ENCODE data around the gene EEF1G.
"Not testable (repeated sequence)": the region's sequence is repeated elsewhere in the genome, so short reads cannot be mapped to it uniquely, and the experiment has no call there.

EEF1G gene

GRCh38 chr11:62575837-62576236 is 2.1 kb upstream of the EEF1G start:
- DNase-seq = no peak

- no peak for DNase-seq
Observed at GRCh38 chr11:62575156-62575555, 1.5 kb upstream of the EEF1G start.

- no peak for DNase-seq
Observed at GRCh38 chr11:62574363-62575071, 826 bp upstream of the EEF1G start.

DNA sequence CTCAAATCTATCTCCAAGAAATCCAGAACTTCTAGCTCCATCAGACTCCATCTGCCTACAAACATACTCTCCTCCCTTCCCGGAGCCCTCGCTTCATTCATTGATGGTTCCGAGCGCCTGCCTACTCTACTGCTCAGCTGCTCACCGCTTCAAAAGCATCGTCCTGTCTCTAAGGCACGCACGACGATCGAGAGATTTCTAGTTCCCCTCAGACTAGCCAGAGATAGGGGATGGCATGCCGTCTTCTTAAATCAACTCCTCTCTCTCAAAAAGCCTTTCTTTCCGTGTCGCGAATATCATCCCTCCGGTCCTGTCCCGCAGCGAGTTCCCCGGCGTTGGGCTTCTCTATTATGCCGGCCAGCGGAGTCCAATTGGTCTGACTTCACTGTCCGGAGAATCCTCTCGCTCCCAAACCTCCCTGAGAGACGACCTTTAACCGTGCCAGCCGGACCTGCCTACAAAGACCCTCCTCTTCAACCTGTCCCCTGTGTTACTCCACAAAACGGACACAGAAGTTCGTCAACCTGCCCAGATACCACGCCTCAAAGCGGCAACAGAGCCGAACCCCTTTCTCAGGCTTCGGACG is 592 bp downstream of the EEF1G start:
- DNase-seq = no peak

DNA sequence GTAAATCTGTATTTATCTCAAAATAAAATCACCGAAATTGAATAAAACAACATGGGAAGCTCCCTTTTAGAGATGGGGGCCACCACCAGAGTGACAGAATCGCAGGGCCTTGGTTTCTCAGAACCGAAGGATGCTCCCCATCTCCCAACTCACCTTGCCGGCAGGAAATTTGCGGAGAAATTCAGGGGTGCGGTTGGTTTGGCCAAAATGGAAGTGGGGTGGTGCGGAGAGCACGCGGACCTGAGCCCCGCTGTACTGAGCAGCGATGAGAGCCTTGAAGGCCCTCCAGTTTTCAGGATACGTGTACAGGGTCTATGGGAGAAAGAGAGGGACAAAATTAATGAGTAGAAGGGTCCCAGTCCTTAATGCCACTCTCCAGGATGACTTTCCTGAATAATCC is 1.3 kb downstream of the EEF1G start:
- no peak for DNase-seq

DNA sequence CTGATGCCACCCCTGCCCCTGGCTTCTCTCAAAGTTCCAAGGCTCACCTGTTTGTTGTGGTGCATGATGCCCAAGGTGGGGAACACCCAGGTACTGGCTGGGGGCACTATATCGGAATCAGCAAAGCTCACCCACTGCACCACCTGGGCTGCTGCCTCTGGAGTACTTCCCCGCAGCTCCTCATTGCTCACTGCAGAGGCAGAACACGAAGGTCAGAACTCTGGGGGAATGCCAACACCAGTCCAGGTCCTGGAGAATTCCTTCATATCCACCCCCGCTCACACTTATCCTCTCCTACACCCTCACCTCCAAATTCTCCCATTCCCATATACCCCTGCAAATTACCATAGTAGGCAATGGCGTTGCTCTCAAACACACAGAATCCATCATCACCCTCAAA is 2.2 kb downstream of the EEF1G start:
- not testable (repeated sequence) for DNase-seq

DNA sequence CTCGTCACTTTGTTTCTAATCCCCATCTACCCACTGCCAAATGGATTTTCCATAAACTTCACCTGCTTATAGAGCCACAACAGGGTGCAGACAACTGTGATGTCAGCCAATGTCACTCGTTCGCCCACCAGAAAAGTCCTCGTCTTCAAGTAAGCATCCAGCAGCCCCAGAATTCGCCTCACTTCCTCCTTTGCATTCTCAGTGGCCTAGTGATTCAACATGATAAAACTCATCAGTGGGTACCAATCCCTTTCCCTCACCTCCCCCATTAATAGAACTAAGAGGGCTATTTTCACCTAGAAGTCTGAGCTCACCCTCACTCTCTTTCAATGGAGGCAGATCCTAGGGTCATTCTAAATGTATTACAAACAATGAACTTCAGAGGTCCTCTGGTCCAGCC is 2.8 kb downstream of the EEF1G start:
- DNase-seq = not testable (repeated sequence)

DNA sequence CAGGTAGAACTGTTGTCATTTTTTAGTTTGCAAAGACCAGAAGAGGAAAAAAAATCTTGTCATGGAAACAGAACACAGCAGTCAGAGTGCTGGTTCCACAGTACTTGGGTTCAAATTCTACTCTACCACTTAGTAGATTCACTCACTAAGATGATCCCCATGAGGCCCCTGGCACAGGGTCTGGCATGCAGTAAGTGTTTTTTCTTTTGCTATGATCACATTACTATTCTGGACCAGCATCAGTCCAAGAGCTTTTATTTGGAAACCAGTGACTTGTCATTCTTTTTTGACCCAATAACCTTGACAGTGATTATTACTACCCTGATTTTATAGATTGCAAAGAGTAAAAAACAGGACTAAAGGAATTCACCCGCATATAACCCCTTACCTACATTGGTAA is 4.1 kb downstream of the EEF1G start:
- no peak for DNase-seq

- no peak for DNase-seq
Observed at GRCh38 chr11:62567018-62567633, 6.6 kb downstream of the EEF1G start.

DNA sequence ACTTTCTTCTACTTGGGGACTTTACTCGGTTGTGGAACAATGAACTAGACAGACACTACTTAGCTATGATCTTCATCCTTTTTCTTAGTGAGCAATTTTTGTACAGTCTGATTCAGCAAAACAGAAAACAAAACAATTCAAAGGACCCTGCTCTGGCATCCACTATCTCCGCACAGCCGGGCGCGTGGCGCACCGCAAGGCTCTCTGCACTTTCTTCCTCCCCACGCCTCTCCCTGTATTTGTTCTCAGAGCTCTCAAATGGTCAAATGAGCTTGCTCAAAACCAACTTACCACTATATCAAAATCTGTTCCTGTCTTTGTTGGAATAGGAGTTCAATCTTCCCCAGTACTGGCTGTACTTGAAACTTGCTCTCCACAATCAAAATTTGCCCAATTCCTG is 7.4 kb downstream of the EEF1G start:
- DNase-seq = no peak

DNA sequence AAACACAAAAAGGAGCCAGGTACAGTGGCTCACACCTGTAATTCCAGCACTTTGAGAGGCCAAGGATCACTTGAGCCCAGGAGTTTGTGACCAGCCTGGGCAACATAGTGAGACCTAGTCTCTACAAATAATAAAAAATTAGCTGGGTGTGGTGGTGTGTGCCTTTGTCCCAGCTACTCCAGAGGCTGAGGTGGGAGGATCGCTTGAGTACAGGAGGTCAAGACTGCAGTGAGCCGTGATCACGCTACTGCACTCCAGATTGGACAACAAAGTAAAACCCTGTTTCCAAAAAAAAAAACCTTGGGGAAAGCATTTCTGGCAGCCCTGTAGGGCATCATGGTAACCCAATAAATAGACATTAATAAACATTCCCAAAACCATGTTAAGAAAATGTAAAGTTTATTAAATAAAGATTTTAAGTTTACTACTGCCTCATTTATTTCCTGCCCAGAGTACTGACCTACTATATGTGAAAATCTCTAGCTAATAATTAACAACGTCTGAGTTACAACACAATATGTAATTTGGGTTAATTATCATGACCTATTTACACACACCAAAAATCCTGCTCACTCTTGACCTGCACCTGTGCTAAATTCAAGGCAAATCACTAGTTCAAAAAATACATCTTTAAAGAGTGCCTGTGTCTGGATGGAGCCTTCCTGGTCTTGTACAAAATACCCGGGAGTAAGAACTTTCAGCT is 8.4 kb downstream of the EEF1G start:
- DNase-seq = no peak

DNA sequence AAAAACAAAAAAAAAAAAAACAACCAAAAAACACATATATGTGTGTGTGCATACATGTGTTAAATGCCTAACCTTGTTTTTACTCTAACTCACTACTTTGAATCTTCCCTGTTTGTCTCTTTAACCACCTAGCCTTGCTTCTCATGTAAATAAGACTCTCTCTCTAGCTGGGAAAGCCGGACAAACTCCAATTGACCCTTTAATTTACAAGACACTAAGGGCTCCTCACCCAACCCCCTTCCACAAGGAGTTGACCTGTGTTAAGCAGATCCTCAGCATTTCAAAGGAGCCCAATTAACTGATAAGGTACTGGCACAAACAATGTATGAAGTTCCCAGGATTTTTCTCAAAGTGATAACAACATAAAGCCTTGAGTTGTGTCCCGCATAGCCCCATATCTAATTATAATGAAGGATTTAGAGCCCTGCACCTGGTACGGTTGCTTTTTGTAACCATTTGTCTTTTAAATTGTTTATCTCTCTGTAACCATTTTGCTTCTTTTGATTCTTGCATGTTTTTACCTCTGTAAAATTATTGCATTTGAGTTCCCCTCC is 11.9 kb downstream of the EEF1G start:
- DNase-seq = not testable (repeated sequence)

GRCh38 chr11:62560566-62561103 is 13.1 kb downstream of the EEF1G start:
- peak; percentile 78 for DNase-seq

GRCh38 chr11:62559626-62560025 is 14.1 kb downstream of the EEF1G start:
- DNase-seq = not testable (repeated sequence)

DNA sequence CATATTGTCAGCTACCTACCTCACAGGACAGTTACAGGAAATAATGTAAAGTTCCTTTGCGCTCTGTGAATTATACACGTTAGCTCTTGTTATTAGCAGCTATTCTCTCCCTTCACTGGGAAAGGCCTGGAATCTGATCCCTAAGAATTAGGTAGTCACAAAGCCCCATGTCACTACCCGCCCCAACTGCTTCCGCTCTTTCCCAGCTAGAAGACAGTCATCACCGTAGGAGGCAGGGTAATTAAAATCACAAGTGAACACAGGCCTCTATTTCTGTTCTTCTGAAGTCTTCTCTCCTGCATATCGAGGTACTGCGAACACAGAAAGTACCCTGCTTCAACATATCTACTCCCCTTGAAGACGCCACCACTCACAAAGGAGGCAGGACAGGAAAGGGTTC is 14.5 kb downstream of the EEF1G start:
- no peak for DNase-seq

- DNase-seq = no peak
Observed at GRCh38 chr11:62558669-62559068, 15.0 kb downstream of the EEF1G start.

GRCh38 chr11:62556875-62557631 is 16.6 kb downstream of the EEF1G start:
- DNase-seq = no peak

GRCh38 chr11:62556108-62556874 is 17.4 kb downstream of the EEF1G start:
- peak; percentile 74 for DNase-seq

DNA sequence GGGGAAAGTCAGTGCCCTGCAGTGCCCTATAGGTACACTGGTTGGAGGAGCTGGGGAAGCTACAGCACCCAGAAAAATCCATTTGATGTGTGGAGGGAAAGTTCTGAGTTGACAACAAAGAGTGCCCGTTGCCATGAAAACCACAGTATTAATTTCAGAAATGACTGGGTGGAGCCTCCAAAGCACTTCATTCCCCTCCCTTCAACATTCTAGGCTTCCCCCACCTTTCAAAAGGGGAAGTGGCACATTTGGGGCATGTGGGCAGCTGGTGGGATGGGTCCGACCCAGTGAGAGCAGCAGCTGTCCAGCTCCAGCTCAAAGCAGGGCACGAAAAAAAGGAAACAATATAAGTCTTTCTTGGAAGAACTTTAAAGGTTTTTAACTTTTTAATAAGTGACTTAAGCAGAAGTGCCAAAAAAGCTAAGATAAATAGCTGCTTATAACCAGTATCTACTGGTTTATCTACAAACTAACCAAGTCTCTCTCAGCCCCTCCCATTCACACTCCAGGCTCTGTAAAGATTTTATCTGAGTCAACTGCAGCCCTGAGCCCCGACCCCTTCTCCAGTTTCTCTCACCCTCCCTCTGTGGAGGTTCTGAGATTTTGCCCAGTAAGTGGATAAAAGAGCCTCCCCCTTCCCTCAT is 18.1 kb downstream of the EEF1G start:
- DNase-seq = peak; percentile 59

DNA sequence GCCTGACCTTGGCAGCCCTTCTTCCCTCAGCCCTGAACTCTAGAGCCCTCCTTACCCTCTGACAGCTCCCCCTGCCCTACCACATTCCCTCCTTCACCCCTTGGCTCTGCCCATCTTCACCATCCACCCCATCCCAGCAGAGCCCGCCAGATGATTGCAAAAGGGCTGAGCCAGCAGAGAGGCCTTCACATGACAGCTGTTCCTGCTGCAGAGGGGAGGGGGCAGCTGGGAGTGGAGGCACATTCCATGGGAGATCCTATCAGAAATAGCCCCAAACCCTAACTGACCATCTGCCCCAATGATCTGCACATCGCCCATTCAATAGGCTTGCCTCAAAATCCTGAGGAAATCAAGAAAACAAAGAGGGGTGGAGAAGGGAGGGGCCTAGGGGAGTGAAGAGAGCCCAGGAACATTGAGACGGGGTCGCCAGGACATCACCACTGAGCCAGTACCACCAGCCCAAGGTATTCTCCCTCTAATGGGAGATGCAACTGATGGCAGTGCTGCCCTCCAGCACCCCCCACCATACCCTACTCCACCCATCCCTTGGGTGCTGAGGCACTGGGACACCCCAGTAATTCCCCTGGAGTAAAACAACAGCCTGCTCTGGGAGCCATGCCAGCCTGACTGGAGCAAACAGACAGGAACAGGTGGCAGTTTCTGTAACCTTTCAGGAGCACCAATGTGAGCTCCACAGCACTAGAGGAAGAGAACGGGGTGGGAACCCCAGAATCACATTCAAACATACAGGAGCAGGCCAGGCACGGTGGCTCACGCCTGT is 19.1 kb downstream of the EEF1G start:
- DNase-seq = no peak
